Cardiac muscle cell (in vitro differentiated cells and primary cell): ENCODE data around the gene ZDHHC11. TPM values are rescaled to one million over a fixed set of nuclear protein-coding genes. Genes with fewer than 3 reads are reported as not detected.
"Not testable (repeated sequence)": the region's sequence is repeated elsewhere in the genome, so short reads cannot be mapped to it uniquely, and the experiment has no call there.

ENCODE experiments used
- DNase-seq, 2 donors: peaks; one replicate each; pipeline versions ENCODE4 v3.0.0 to v3.0.0-alpha.2; 2010 to 2017; ENCODE audit warnings: low read depth in 1 of 2, low spot score in 1 of 2
- H3K27ac ChIP-seq: fragments of 200-600 bp; sonication (generic); 2 replicates; pipeline ENCODE4 v1.5.1; 2016
- H3K27me3 ChIP-seq: fragments of 200-600 bp; sonication (generic); 2 replicates; pipeline ENCODE4 v1.6.0; 2016; ENCODE audit warnings: control low read depth
- H3K36me3 ChIP-seq: fragments of 200-600 bp; sonication (generic); 2 replicates; pipeline ENCODE4 v1.5.1; 2016; ENCODE audit warnings: control low read depth
- H3K4me1 ChIP-seq: fragments of 200-600 bp; sonication (generic); 2 replicates; pipeline ENCODE4 v1.8.1; 2017; ENCODE audit warnings: low read depth, mild to moderate bottlenecking, mixed run types
- H3K4me3 ChIP-seq: fragments of 200-600 bp; sonication (generic); 2 replicates; pipeline ENCODE4 v1.5.1; 2016; ENCODE audit warnings: mild to moderate bottlenecking
- H3K9me3 ChIP-seq: fragments of 200-600 bp; sonication (generic); 2 replicates; pipeline ENCODE4 v1.5.1; 2017; ENCODE audit warnings: low read depth, mild to moderate bottlenecking, control low read depth
- polyA plus RNA-seq: library from polyadenylated mRNA; unstranded; fragments of >200 nt; fragmentation: Nextera tagmentation; extraction: Ambion mirVana; gene quantifications from 2 replicates; pipeline ENCODE4 v1.2.1, GENCODE V29; 2016
- total RNA-seq: library from RNA; depleted of rRNA; stranded (reverse); fragments of >200 nt; gene quantifications from 2 replicates; pipeline ENCODE4 v1.2.3, GENCODE V29; 2016
- TF ChIP-seq, protein P1 (sequence below): IDR thresholded peaks from 2 replicates; pipeline ENCODE4 v1.5.1; 2012; ENCODE audit warnings: low read depth, mild to moderate bottlenecking, low read length

ZDHHC11 gene
- total and polyA plus RNA-seq, 2 experiments from 2014 or later = 12.4 TPM

DNA sequence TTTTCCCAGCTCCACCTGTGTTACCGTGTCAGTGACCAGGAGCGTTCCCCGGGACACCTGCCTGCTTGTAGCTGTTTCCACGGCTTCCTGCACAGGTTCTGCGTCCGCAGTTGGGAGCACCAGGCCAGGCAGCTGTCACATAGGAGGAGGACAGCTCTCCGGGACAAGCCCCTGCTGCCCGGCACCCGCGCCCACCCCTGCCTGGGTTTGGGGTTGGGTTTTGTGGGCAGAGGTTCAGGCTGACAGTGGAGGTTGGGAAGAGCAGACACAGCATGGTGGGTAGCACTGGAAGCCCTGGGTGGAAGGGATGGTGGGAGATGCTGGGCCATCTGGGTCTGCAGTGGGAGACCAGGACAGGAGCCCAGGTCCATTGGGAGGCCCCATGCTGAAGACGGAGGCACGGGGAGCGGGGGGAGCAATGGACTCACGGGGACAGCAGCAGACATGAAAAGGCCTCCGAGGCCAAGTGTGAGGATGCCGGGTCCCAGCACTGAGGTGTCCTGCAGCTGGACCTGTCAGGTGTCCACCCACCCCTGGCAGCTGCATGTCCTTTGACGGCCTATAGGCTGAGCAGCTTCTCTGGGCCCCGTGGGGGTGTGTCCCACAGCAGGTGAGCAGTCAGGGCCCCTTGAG lies 63.4 kb downstream of the ZDHHC11 start:
- H3K27ac ChIP-seq, H3K4me1 ChIP-seq, H3K4me3 ChIP-seq, DNase-seq, H3K9me3 ChIP-seq, H3K36me3 ChIP-seq, H3K27me3 ChIP-seq: not testable (repeated sequence)

- H3K4me3 ChIP-seq = peak overlapping the region; percentile 79
- not testable (repeated sequence) for H3K27ac ChIP-seq, DNase-seq, H3K36me3 ChIP-seq, H3K9me3 ChIP-seq, H3K4me1 ChIP-seq, H3K27me3 ChIP-seq
Observed at GRCh38 chr5:785181-785705, 65.5 kb downstream of the ZDHHC11 start.

- peak within 1 kb of the TSS; percentile 79 for H3K4me3 ChIP-seq
- not testable (repeated sequence) for H3K36me3 ChIP-seq, H3K27ac ChIP-seq, H3K4me1 ChIP-seq, H3K9me3 ChIP-seq, H3K27me3 ChIP-seq
- DNase-seq = peak; percentile 82 to 91
Observed at GRCh38 chr5:784428-785177, 66.2 kb downstream of the ZDHHC11 start, which contains the start of gene ZDHHC11B. Gene ZDHHC11B, minus strand, starts transcription at chr5:784729. Its CDS starts 17,810 bp downstream, at chr5:766919.

- not testable (repeated sequence) for H3K9me3 ChIP-seq, DNase-seq, H3K27ac ChIP-seq, H3K36me3 ChIP-seq, H3K27me3 ChIP-seq, H3K4me1 ChIP-seq
- peak overlapping the region; percentile 79 for H3K4me3 ChIP-seq
Observed at GRCh38 chr5:783881-784427, 66.8 kb downstream of the ZDHHC11 start.

- H3K27ac ChIP-seq, DNase-seq, H3K4me1 ChIP-seq, H3K9me3 ChIP-seq, H3K27me3 ChIP-seq, H3K36me3 ChIP-seq: not testable (repeated sequence)
- peak overlapping the region; percentile 17 for H3K4me3 ChIP-seq
Observed at GRCh38 chr5:783049-783802, 67.6 kb downstream of the ZDHHC11 start.

GRCh38 chr5:782356-782755 lies 68.4 kb downstream of the ZDHHC11 start:
- H3K9me3 ChIP-seq, H3K4me3 ChIP-seq, H3K27me3 ChIP-seq, H3K36me3 ChIP-seq, DNase-seq, H3K4me1 ChIP-seq, H3K27ac ChIP-seq: not testable (repeated sequence)

- H3K9me3 ChIP-seq, H3K4me3 ChIP-seq: not testable (repeated sequence)
Observed at GRCh38 chr5:780571-780970, 70.2 kb downstream of the ZDHHC11 start.

GRCh38 chr5:778967-779366 lies 71.8 kb downstream of the ZDHHC11 start:
- not testable (repeated sequence) for H3K27me3 ChIP-seq, DNase-seq, H3K9me3 ChIP-seq, H3K4me3 ChIP-seq, H3K36me3 ChIP-seq, H3K4me1 ChIP-seq, H3K27ac ChIP-seq

More at GRCh38 chr5:780571-780970, 70.2 kb downstream of the ZDHHC11 start:
- H3K27me3 ChIP-seq, H3K36me3 ChIP-seq, H3K4me1 ChIP-seq, H3K27ac ChIP-seq, DNase-seq: not testable (repeated sequence)

DNA sequence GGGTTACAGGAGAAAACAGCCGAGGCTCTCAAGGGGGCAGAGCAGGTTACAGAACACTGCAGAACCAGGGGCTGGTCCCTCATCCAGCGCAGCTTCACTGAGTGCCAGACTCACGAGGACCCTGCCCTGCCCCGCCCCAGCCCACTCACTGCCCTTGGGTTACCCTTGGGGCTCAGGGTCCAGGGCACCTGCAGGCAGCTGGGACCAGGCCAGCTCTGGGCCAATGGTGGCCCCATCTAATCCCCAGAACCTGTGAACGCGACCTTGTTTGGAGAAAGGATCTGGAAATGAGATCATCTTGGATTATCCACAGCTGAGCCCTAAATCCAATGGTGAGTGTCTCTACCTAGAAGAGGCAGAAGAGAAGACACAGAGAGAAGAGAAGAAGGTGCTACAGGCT lies 72.4 kb downstream of the ZDHHC11 start:
- not testable (repeated sequence) for H3K27me3 ChIP-seq, H3K27ac ChIP-seq, H3K4me3 ChIP-seq, H3K9me3 ChIP-seq, DNase-seq, H3K4me1 ChIP-seq, H3K36me3 ChIP-seq

- no peak overlapping the region for H3K4me3 ChIP-seq
- no peaks in the 10 kb centered on the region for H3K4me1 ChIP-seq
- no peaks in the 10 kb centered on the region for H3K27me3 ChIP-seq
- H3K9me3 ChIP-seq = no peaks in the 10 kb centered on the region
- no peaks in the 10 kb centered on the region for H3K36me3 ChIP-seq
- TF ChIP-seq, protein P1, sequence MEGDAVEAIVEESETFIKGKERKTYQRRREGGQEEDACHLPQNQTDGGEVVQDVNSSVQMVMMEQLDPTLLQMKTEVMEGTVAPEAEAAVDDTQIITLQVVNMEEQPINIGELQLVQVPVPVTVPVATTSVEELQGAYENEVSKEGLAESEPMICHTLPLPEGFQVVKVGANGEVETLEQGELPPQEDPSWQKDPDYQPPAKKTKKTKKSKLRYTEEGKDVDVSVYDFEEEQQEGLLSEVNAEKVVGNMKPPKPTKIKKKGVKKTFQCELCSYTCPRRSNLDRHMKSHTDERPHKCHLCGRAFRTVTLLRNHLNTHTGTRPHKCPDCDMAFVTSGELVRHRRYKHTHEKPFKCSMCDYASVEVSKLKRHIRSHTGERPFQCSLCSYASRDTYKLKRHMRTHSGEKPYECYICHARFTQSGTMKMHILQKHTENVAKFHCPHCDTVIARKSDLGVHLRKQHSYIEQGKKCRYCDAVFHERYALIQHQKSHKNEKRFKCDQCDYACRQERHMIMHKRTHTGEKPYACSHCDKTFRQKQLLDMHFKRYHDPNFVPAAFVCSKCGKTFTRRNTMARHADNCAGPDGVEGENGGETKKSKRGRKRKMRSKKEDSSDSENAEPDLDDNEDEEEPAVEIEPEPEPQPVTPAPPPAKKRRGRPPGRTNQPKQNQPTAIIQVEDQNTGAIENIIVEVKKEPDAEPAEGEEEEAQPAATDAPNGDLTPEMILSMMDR = no peak
- H3K27ac ChIP-seq = no peak overlapping the region
- DNase-seq = no peak
Observed at GRCh38 chr5:777756-778161, 73.0 kb downstream of the ZDHHC11 start.
